ENCODE results near the gene ANGPTL3. TPM values are rescaled to one million over a fixed set of nuclear protein-coding genes. Genes with fewer than 3 reads are reported as not detected.
A peak's percentile ranks its signal among the peaks of the same experiment; 100 is the strongest.

Gene ANGPTL3
- total and polyA plus RNA-seq, 2 of the 13 experiments (the other 11 are each of a cell fraction or from before 2014, with no cell fraction given) = 0.40 to 0.51 TPM

GRCh38 chr1:62625415-62625814 lies 28.1 kb downstream of the ANGPTL3 start:
- BruUV-seq (replicated peaks) = no TSS peak
- no peak for DNase-seq (ENCODE audit: low spot score)
- H3K4me2 ChIP-seq (ENCODE audit: low read depth, low read length) = no peak overlapping the region
- H2AFZ ChIP-seq (ENCODE audit: low read length) = no peak overlapping the region
- CTCF ChIA-PET (ENCODE audit: low intra/inter-chr PET ratio, low total read pairs) = no interaction called here
- H3K27ac ChIP-seq (ENCODE audit: extremely low read length, insufficient read depth, low read length) = no peak overlapping the region
- intact Hi-C loops (cut with micrococcal nuclease; ENCODE audit: unreplicated experiment) (loop anchor here (10.0 kb wide), 2 partner anchors 91 to 109 kb away; no protein-coding TSS in a partner anchor), in situ Hi-C loops (cut with HindIII; ENCODE audit: extremely low pct_ligation_motif_present, low pct_unique_long_range_greater_than_20kb) (no loop called here)
- H3K9me3 ChIP-seq (ENCODE audit: low read length) = no peaks in the 10 kb centered on the region
- POLR2A ChIA-PET = no interaction called here
- H3K79me2 ChIP-seq (ENCODE audit: insufficient read depth, low read length) = peaks cover 6% of the 10 kb centered on the region
- H3K4me1 ChIP-seq (ENCODE audit: insufficient read depth, low read length) = peaks cover 39% of the 10 kb centered on the region
- H3K36me3 ChIP-seq (replicated peaks in 1 of 2; ENCODE audit: control insufficient read depth in 1 of 2, insufficient read depth in 2 of 2, low read length in 2 of 2) = peaks cover 8 to 43% of the 10 kb centered on the region in 2 experiments; a peak in 4 of 5 replicates
- no peaks in the 10 kb centered on the region for H4K20me1 ChIP-seq (ENCODE audit: insufficient read depth, low read length)
- H3K27me3 ChIP-seq (ENCODE audit: control insufficient read depth in 1 of 2, insufficient read depth in 2 of 2, low read length in 2 of 2) = no peaks in the 10 kb centered on the region
- FAIRE-seq = no peak
- H3K4me3 ChIP-seq (replicated peaks in 1 of 3; ENCODE audit: insufficient read depth in 1 of 3, low read depth in 2 of 3, low read length in 3 of 3) = no peak overlapping the region
- 98% methylated on average over 1 of the region's 1 CpG for WGBS (ENCODE audit: low lambda C conversion rate)
- ATAC-seq = no peak
- no peak overlapping the region for H3K9ac ChIP-seq (ENCODE audit: insufficient read depth, low read depth, low read length)
- TF ChIP-seq THAP11 (CRISPR knock-in tag; IDR thresholded peaks at IDR 0.05) = no peak
- no peak for TF ChIP-seq NR2F6 (IDR thresholded peaks at IDR 0.05)
- TF ChIP-seq NR2F6 (CRISPR knock-in tag; IDR thresholded peaks at IDR 0.05) = no peak
- TF ChIP-seq NFE2L1 (CRISPR knock-in tag; IDR thresholded peaks at IDR 0.05; ENCODE audit: borderline replicate concordance) = no peak
- no peak for TF ChIP-seq KDM5A (IDR thresholded peaks at IDR 0.05; ENCODE audit: borderline replicate concordance, low read length)
- TF ChIP-seq ZMAT3 (CRISPR knock-in tag; conservative IDR thresholded peaks at IDR 0.05) = no peak
- peak; percentile 19 to 57; a peak in 2 of 4 replicates for TF ChIP-seq MAFK (conservative IDR thresholded peaks at IDR 0.05 in 1 of 2, IDR thresholded peaks at IDR 0.05 in 1 of 2; ENCODE audit: low read length in 2 of 2)

- Histone ChIP-seq H3K27ac (ENCODE audit: extremely low read length, insufficient read depth, low read length) (no peak overlapping the region), H4K20me1 (ENCODE audit: insufficient read depth, low read length) (no peaks in the 10 kb centered on the region), H3K4me3 (replicated peaks in 1 of 3; ENCODE audit: insufficient read depth in 1 of 3, low read depth in 2 of 3, low read length in 3 of 3) (no peak overlapping the region), H3K79me2 (ENCODE audit: insufficient read depth, low read length) (peaks cover 6% of the 10 kb centered on the region), H3K9me3 (ENCODE audit: low read length) (no peaks in the 10 kb centered on the region), H3K9ac (ENCODE audit: insufficient read depth, low read depth, low read length) (no peak overlapping the region), H3K27me3 (ENCODE audit: control insufficient read depth in 1 of 2, insufficient read depth in 2 of 2, low read length in 2 of 2) (no peaks in the 10 kb centered on the region), H2AFZ (ENCODE audit: low read length) (no peak overlapping the region), H3K4me1 (ENCODE audit: insufficient read depth, low read length) (peaks cover 12% of the 10 kb centered on the region), H3K4me2 (ENCODE audit: low read depth, low read length) (no peak overlapping the region), H3K36me3 (replicated peaks in 1 of 2; ENCODE audit: control insufficient read depth in 1 of 2, insufficient read depth in 2 of 2, low read length in 2 of 2) (peaks cover 9 to 68% of the 10 kb centered on the region in 2 experiments)
- FAIRE-seq = no peak
- ChIA-PET CTCF (ENCODE audit: low intra/inter-chr PET ratio, low total read pairs) (no interaction called here), POLR2A (no interaction called here)
- intact Hi-C loops (cut with micrococcal nuclease; ENCODE audit: unreplicated experiment) (loop anchor here (10.0 kb wide), 2 partner anchors 94 to 106 kb away; no protein-coding TSS in a partner anchor), in situ Hi-C loops (cut with HindIII; ENCODE audit: extremely low pct_ligation_motif_present, low pct_unique_long_range_greater_than_20kb) (no loop called here)
- 95% methylated on average over 1 of the region's 1 CpG for WGBS (ENCODE audit: low lambda C conversion rate)
- no peak for ATAC-seq
- TF ChIP-seq ZNF256 (CRISPR knock-in tag; conservative IDR thresholded peaks at IDR 0.05) = no peak
- TF ChIP-seq ESRRA (CRISPR knock-in tag; IDR thresholded peaks at IDR 0.05; ENCODE audit: low read depth) = no peak
- TF ChIP-seq ZNF567 (CRISPR knock-in tag; IDR thresholded peaks at IDR 0.05; ENCODE audit: borderline replicate concordance) = no peak
- no peak for TF ChIP-seq ARID3A (IDR thresholded peaks at IDR 0.05; ENCODE audit: low read depth, low read length)
- BruUV-seq (replicated peaks) = no TSS peak
- DNase-seq (ENCODE audit: low spot score) = no peak
Observed at GRCh38 chr1:62628506-62628905, 31.2 kb downstream of the ANGPTL3 start.
